Tibial nerve (tissue), 4 donors: ENCODE data around the gene KRT34. TPM values are rescaled to one million over a fixed set of nuclear protein-coding genes. Genes with fewer than 3 reads are reported as not detected.
"Not testable (repeated sequence)": the region's sequence is repeated elsewhere in the genome, so short reads cannot be mapped to it uniquely, and the experiment has no call there.

Source experiments
- DNase-seq, 2 donors: peaks; one replicate each; pipeline ENCODE4 v3.0.0-alpha.2; 2019; ENCODE audit warnings: low spot score in 2 of 2
- H3K27ac ChIP-seq, 4 donors: fragments of 200-600 bp; sonication (generic) in 3 of 4; one replicate each; pipeline ENCODE4 v1.5.1; 2017 to 2019; ENCODE audit warnings: mild to moderate bottlenecking in 1 of 4
- H3K27me3 ChIP-seq, 2 donors: fragments of 200-600 bp; sonication (generic) in 1 of 2; one replicate each; pipeline versions ENCODE4 v1.5.1 to v1.6.0; 2017 to 2019
- H3K36me3 ChIP-seq, 3 donors: fragments of 200-600 bp; sonication (generic); one replicate each; pipeline ENCODE4 v1.5.1; 2018 to 2019
- H3K4me1 ChIP-seq, 4 donors: fragments of 200-600 bp; sonication (generic) in 3 of 4; one replicate each; pipeline ENCODE4 v1.5.1; 2017 to 2019
- H3K4me3 ChIP-seq, 4 donors: fragments of 200-600 bp; sonication (generic) in 3 of 4; one replicate each; pipeline ENCODE4 v1.5.1; 2017 to 2019; ENCODE audit warnings: mild to moderate bottlenecking in 1 of 4, moderate library complexity in 1 of 4
- H3K9me3 ChIP-seq, 4 donors: fragments of 200-600 bp; sonication (generic) in 3 of 4; one replicate each; pipeline ENCODE4 v1.5.1; 2017 to 2019
- EP300 ChIP-seq, 2 donors: sonication (generic); formaldehyde crosslinking; IDR thresholded peaks; one replicate each; pipeline ENCODE4 v1.6.1; 2017; ENCODE audit warnings: antibody characterized with exemption in 2 of 2, mild to moderate bottlenecking in 1 of 2
- POLR2A ChIP-seq, 2 donors: fragments of 450-650 bp; IDR thresholded peaks; one replicate each; pipeline ENCODE4 v1.6.1; 2017; ENCODE audit warnings: antibody characterized with exemption in 2 of 2, mild to moderate bottlenecking in 2 of 2, moderate library complexity in 2 of 2
- WGBS, 2 donors: methylation state at CpG; one replicate each; pipeline ENCODE4 v1.1.5; 2018; 5-methylcytosine and 5-hydroxymethylcytosine counted together
- total RNA-seq, 4 donors: library from RNA; depleted of rRNA; stranded (reverse); fragments of >200 nt; gene quantifications; one replicate each; pipeline ENCODE4 v1.1.0, GENCODE V29; 2016
- TF ChIP-seq, protein P1 (sequence below), 5 experiments: fragments of 200-600 bp in 3 of 5; fragments of 450-650 bp in 2 of 5; sonication (generic) in 3 of 5; IDR thresholded peaks; one replicate each; pipeline ENCODE4 v1.5.1; 2016 to 2019; ENCODE audit warnings: antibody characterized with exemption in 5 of 5, mild to moderate bottlenecking in 3 of 5, moderate library complexity in 2 of 5

KRT34 gene
- total RNA-seq, 4 donors from 2014 or later = not detected

- WGBS, 2 donors = 100% methylated on average over 1 of the region's 1 CpG
- peaks cover 0 to 19% (median 2%) of the 10 kb centered on the region in 4 donors for H3K9me3 ChIP-seq
These were observed 1.6 kb upstream of the KRT34 start for GRCh38 chr17:41383690-41384089.

GRCh38 chr17:41382394-41382793, 288 bp upstream of the KRT34 start:
- H3K27ac ChIP-seq = no peak overlapping the region
- H3K36me3 ChIP-seq = no peaks in the 10 kb centered on the region
- no peak for DNase-seq
- no peaks in the 10 kb centered on the region for H3K27me3 ChIP-seq
- H3K4me3 ChIP-seq = no peak overlapping the region
- TF ChIP-seq EP300 (IDR thresholded peaks at IDR 0.05) (no peak), POLR2A (IDR thresholded peaks at IDR 0.05) (no peak)
- TF ChIP-seq, protein P1, sequence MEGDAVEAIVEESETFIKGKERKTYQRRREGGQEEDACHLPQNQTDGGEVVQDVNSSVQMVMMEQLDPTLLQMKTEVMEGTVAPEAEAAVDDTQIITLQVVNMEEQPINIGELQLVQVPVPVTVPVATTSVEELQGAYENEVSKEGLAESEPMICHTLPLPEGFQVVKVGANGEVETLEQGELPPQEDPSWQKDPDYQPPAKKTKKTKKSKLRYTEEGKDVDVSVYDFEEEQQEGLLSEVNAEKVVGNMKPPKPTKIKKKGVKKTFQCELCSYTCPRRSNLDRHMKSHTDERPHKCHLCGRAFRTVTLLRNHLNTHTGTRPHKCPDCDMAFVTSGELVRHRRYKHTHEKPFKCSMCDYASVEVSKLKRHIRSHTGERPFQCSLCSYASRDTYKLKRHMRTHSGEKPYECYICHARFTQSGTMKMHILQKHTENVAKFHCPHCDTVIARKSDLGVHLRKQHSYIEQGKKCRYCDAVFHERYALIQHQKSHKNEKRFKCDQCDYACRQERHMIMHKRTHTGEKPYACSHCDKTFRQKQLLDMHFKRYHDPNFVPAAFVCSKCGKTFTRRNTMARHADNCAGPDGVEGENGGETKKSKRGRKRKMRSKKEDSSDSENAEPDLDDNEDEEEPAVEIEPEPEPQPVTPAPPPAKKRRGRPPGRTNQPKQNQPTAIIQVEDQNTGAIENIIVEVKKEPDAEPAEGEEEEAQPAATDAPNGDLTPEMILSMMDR (IDR thresholded peaks at IDR 0.05) = no peak
- H3K9me3 ChIP-seq = peaks cover 0 to 15% (median 2%) of the 10 kb centered on the region in 4 donors
- H3K4me1 ChIP-seq = no peaks in the 10 kb centered on the region
- WGBS, 2 donors = 69 to 95% methylated on average over 1 of the region's 1 CpG

More at GRCh38 chr17:41383690-41384089, 1.6 kb upstream of the KRT34 start:
- H3K4me3 ChIP-seq = no peak overlapping the region
- TF ChIP-seq POLR2A (IDR thresholded peaks at IDR 0.05) (no peak), EP300 (IDR thresholded peaks at IDR 0.05) (no peak)
- TF ChIP-seq, protein P1 (IDR thresholded peaks at IDR 0.05) = no peak
- H3K4me1 ChIP-seq = no peaks in the 10 kb centered on the region
- no peak overlapping the region for H3K27ac ChIP-seq
- DNase-seq = no peak
- H3K36me3 ChIP-seq = no peaks in the 10 kb centered on the region
- no peaks in the 10 kb centered on the region for H3K27me3 ChIP-seq

DNA sequence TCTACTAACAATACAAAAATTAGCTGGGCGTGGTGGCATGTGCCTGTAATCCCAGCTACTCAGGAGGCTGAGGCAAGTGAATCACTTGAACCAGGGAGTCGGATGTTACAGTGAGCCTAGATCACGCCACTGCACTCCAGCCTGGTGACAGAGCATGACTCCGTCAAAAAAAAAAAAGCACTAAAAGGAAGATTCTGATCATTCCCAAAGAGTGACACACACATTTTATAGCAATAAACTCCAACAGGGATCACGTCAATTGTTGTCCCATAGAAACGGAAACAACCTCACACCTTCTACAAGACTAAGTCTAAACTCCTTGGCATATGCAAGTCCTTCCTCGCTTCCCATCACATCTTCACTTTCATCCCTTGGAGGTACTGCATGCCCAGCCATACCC, 2.0 kb downstream of the KRT34 start:
- not testable (repeated sequence) for H3K4me3 ChIP-seq, DNase-seq, H3K4me1 ChIP-seq, H3K9me3 ChIP-seq, H3K27ac ChIP-seq, H3K27me3 ChIP-seq, H3K36me3 ChIP-seq
- WGBS, 2 donors = 83% methylated on average over 7 of the region's 7 CpGs

- no peak overlapping the region for H3K4me3 ChIP-seq
- no peak for DNase-seq
- WGBS, 2 donors = 23 to 28% methylated on average over 2 of the region's 2 CpGs
- H3K27ac ChIP-seq = no peak overlapping the region
- H3K9me3 ChIP-seq = no peaks in the 10 kb centered on the region
- H3K36me3 ChIP-seq = no peaks in the 10 kb centered on the region
- TF ChIP-seq POLR2A (IDR thresholded peaks at IDR 0.05) (no peak), EP300 (IDR thresholded peaks at IDR 0.05) (no peak)
- TF ChIP-seq, protein P1 (IDR thresholded peaks at IDR 0.05) = no peak
- H3K27me3 ChIP-seq = no peaks in the 10 kb centered on the region
- no peaks in the 10 kb centered on the region for H3K4me1 ChIP-seq
These were observed 4.6 kb downstream of the KRT34 start for GRCh38 chr17:41377546-41377945.

DNA sequence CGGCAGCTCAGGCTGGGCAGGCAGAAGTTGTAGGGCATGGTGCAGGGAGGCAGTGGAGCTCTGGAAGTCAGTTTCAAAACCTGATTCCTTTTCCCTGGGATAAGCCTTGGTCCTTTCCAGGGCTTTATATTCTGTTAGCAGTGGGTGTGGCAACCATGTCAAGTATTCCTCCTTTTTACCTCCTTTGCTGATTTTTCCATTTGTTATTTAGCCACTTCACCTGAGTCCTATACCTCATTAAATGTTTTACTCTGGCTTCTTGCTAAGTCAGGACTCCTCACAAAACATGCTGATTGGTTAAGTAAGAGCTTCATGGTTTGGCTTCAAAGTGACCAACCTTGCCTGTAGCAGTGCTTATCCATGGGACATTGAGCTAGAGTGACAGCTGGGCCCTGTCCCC, 12.4 kb downstream of the KRT34 start, which contains the start of gene KRT33B:
Gene KRT33B, minus strand, starts transcription at position 101 of the 400 bp plus-strand sequence. Its CDS starts 63 bp downstream, at position 38.
- Histone ChIP-seq H3K4me1 (peaks cover 0 to 4% (median 0%) of the 10 kb centered on the region in 4 donors), H3K27ac (no peak within 1 kb of the TSS), H3K4me3 (no peak within 1 kb of the TSS), H3K27me3 (no peaks in the 10 kb centered on the region), H3K36me3 (no peaks in the 10 kb centered on the region), H3K9me3 (no peaks in the 10 kb centered on the region)
- no peak for DNase-seq
- TF ChIP-seq POLR2A (IDR thresholded peaks at IDR 0.05) (no peak), EP300 (IDR thresholded peaks at IDR 0.05) (no peak)
- TF ChIP-seq, protein P1 (IDR thresholded peaks at IDR 0.05) = no peak
- 91 to 100% methylated on average over 1 of the region's 1 CpG for WGBS, 2 donors

GRCh38 chr17:41369023-41369422, 13.1 kb downstream of the KRT34 start:
- no peaks in the 10 kb centered on the region for H3K36me3 ChIP-seq
- H3K4me3 ChIP-seq = no peak overlapping the region
- WGBS, 2 donors = 97 to 98% methylated on average over 2 of the region's 2 CpGs
- no peak for DNase-seq
- TF ChIP-seq, protein P1 (IDR thresholded peaks at IDR 0.05) = no peak
- TF ChIP-seq POLR2A (IDR thresholded peaks at IDR 0.05) = no peak
- TF ChIP-seq EP300 (IDR thresholded peaks at IDR 0.05) = no peak
- no peaks in the 10 kb centered on the region for H3K27me3 ChIP-seq
- peaks cover 0 to 4% (median 0%) of the 10 kb centered on the region in 4 donors for H3K4me1 ChIP-seq
- no peaks in the 10 kb centered on the region for H3K9me3 ChIP-seq
- no peak overlapping the region for H3K27ac ChIP-seq
